WTC11 (cell line): ENCODE measurements around the gene ANKRD11. TPM values are rescaled to one million over a fixed set of nuclear protein-coding genes. Genes with fewer than 3 reads are reported as not detected.

ENCODE experiments used
- ATAC-seq: fragments of 200-7000 bp; cut with Tn5 transposase; 2 replicates; pipeline ENCODE4 v1.10.0; 2021; ENCODE audit warnings: mild to moderate bottlenecking, moderate library complexity
- CTCF ChIA-PET: fragments of 300-600 bp; sonication (Branson Sonifier 250); formaldehyde crosslinking; loops from one replicate; lab custom pipeline; 2021; ENCODE audit warnings: antibody characterized with exemption; lab: Charles Lee
- POLR2A ChIA-PET: fragments of 350-600 bp; sonication (Branson Sonifier 250); formaldehyde crosslinking; loops from one replicate; lab custom pipeline; 2021; ENCODE audit warnings: antibody characterized with exemption; lab: Charles Lee
- DNase-seq: peaks from one replicate; pipeline ENCODE4 v3.0.0; 2021; ENCODE audit warnings: low spot score
- H3K27ac Mint-ChIP-seq: 2 replicates; pipeline ENCODE4 v1.8.0; 2021; ENCODE audit warnings: mixed read lengths
- H3K27me3 Mint-ChIP-seq: 2 replicates; pipeline ENCODE4 v1.8.0; 2021; ENCODE audit warnings: low read depth, mild to moderate bottlenecking, moderate library complexity, mixed read lengths
- H3K36me3 Mint-ChIP-seq: 2 replicates; pipeline ENCODE4 v1.8.0; 2021; ENCODE audit warnings: mixed read lengths
- H3K4me1 Mint-ChIP-seq: 2 replicates; pipeline ENCODE4 v1.8.0; 2022; ENCODE audit warnings: mixed read lengths
- H3K4me3 Mint-ChIP-seq: 2 replicates; pipeline ENCODE4 v1.8.0; 2021; ENCODE audit warnings: mild to moderate bottlenecking, moderate library complexity, mixed read lengths
- H3K9me3 Mint-ChIP-seq: 2 replicates; pipeline ENCODE4 v1.8.0; 2021; ENCODE audit warnings: mixed read lengths
- ATF1 ChIP-seq: sonication (generic); formaldehyde crosslinking; IDR thresholded peaks from 2 replicates; pipeline ENCODE4 v1.8.1; 2023; ENCODE audit warnings: mild to moderate bottlenecking, moderate library complexity, missing genetic modification reagents
- CREM ChIP-seq: sonication (generic); formaldehyde crosslinking; IDR thresholded peaks from 2 replicates; pipeline ENCODE4 v1.8.1; 2022; ENCODE audit warnings: mild to moderate bottlenecking, missing genetic modification reagents, moderate library complexity
- ERG ChIP-seq: fragments of 250-450 bp; sonication (Bioruptor Pico); IDR thresholded peaks from 2 replicates; pipeline ENCODE4 v1.8.0; 2021; ENCODE audit warnings: mild to moderate bottlenecking
- FOXP4 ChIP-seq: sonication (generic); formaldehyde crosslinking; IDR thresholded peaks from 2 replicates; pipeline ENCODE4 v1.8.0; 2022; ENCODE audit warnings: mild to moderate bottlenecking, missing genetic modification reagents
- HMGA2 ChIP-seq: fragments of 250-450 bp; sonication (Bioruptor Pico); IDR thresholded peaks from 2 replicates; pipeline ENCODE4 v1.4.0; 2021; ENCODE audit warnings: mild to moderate bottlenecking, moderate library complexity
- MLX ChIP-seq: sonication (generic); formaldehyde crosslinking; IDR thresholded peaks from 2 replicates; pipeline ENCODE4 v1.8.1; 2023; ENCODE audit warnings: mild to moderate bottlenecking, missing genetic modification reagents, moderate library complexity
- NR1H2 ChIP-seq: sonication (generic); formaldehyde crosslinking; IDR thresholded peaks from 2 replicates; pipeline ENCODE4 v1.9.0; 2021; ENCODE audit warnings: mild to moderate bottlenecking, moderate library complexity, missing genetic modification reagents
- PRDM15 ChIP-seq: sonication (generic); formaldehyde crosslinking; IDR thresholded peaks from 2 replicates; pipeline ENCODE4 v1.8.0; 2022; ENCODE audit warnings: missing genetic modification reagents
- TEAD1 ChIP-seq: sonication (generic); formaldehyde crosslinking; IDR thresholded peaks from 2 replicates; pipeline ENCODE4 v1.8.0; 2022; ENCODE audit warnings: mild to moderate bottlenecking, missing genetic modification reagents
- ZNF423 ChIP-seq: fragments of 250-450 bp; sonication (Bioruptor Pico); IDR thresholded peaks from 2 replicates; pipeline ENCODE4 v2.1.2; 2022; ENCODE audit warnings: mild to moderate bottlenecking, moderate library complexity
- ZNF425 ChIP-seq: fragments of 250-450 bp; sonication (Bioruptor Pico); conservative IDR thresholded peaks from 2 replicates; pipeline ENCODE4 v1.9.0; 2021; ENCODE audit warnings: mild to moderate bottlenecking
- total RNA-seq: library from RNA; stranded (reverse); gene quantifications from 3 replicates; pipeline ENCODE4 v1.2.3, GENCODE V29; 2021
- TF ChIP-seq, protein P1 (sequence below): sonication (generic); formaldehyde crosslinking; IDR thresholded peaks from 2 replicates; pipeline ENCODE4 v1.8.1; 2022; ENCODE audit warnings: mild to moderate bottlenecking, moderate library complexity, missing genetic modification reagents
- TF ChIP-seq, protein P2 (sequence below): sonication (generic); formaldehyde crosslinking; IDR thresholded peaks from 2 replicates; pipeline ENCODE4 v1.8.1; 2022; ENCODE audit warnings: low read depth, missing genetic modification reagents, borderline replicate concordance

Gene ANKRD11
- total RNA-seq, 1 experiment from 2014 or later, result 184 TPM

- TF ChIP-seq ATF1 (CRISPR knock-in tag) (no peak), CREM (CRISPR knock-in tag) (no peak), ZNF423 (CRISPR knock-in tag) (no peak), FOXP4 (CRISPR knock-in tag) (no peak), ZNF425 (CRISPR knock-in tag) (no peak), TEAD1 (CRISPR knock-in tag) (no peak), MLX (CRISPR knock-in tag) (no peak), NR1H2 (CRISPR knock-in tag) (no peak), ERG (no peak), HMGA2 (CRISPR knock-in tag) (no peak)
- TF ChIP-seq, protein P1, sequence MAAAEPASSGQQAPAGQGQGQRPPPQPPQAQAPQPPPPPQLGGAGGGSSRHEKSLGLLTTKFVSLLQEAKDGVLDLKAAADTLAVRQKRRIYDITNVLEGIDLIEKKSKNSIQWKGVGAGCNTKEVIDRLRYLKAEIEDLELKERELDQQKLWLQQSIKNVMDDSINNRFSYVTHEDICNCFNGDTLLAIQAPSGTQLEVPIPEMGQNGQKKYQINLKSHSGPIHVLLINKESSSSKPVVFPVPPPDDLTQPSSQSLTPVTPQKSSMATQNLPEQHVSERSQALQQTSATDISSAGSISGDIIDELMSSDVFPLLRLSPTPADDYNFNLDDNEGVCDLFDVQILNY (CRISPR knock-in tag), result no peak
- DNase-seq (no peak), ATAC-seq (no peak)
- Mint-ChIP-seq H3K4me3 (no peak overlapping the region), H3K4me1 (peaks cover 78% of the 10 kb centered on the region), H3K36me3 (no peaks in the 10 kb centered on the region), H3K9me3 (no peaks in the 10 kb centered on the region), H3K27ac (peak overlapping the region; percentile 96), H3K27me3 (no peaks in the 10 kb centered on the region)
- ChIA-PET CTCF (interaction anchor here (0.9 to 1.1 kb wide), 3 partner anchors 10 to 87 kb away, joined by 3 to 5 read pairs (median 4); no protein-coding TSS in a partner anchor), POLR2A (interaction anchor here (0.5 to 1.1 kb wide), 4 partner anchors 9 to 1105 kb away, joined by 3 to 6 read pairs (median 3); no protein-coding TSS in a partner anchor)
Observed at GRCh38 chr16:89378947-89379771, 111.2 kb downstream of the ANKRD11 start.

DNA sequence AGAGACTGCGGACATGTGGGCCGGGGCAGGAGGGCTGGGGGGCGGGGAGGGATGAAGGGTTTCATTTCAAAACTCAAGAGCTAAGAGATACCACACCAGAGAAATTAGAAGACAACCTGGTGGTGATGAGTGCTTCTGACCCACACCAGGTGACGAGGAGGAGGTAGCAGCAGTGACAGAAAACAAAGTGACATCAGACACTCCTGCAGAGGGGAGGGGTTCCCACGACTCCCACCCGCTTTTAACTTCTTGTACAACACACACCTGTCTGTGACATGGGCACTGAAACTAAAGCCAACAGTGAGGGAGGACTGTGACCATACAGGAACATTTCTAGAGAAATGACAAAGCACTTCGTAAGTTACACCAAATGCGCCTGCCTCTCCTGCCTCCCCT is 112.9 kb downstream of the ANKRD11 start:
- TF ChIP-seq PRDM15, result no peak
- TF ChIP-seq, protein P2, sequence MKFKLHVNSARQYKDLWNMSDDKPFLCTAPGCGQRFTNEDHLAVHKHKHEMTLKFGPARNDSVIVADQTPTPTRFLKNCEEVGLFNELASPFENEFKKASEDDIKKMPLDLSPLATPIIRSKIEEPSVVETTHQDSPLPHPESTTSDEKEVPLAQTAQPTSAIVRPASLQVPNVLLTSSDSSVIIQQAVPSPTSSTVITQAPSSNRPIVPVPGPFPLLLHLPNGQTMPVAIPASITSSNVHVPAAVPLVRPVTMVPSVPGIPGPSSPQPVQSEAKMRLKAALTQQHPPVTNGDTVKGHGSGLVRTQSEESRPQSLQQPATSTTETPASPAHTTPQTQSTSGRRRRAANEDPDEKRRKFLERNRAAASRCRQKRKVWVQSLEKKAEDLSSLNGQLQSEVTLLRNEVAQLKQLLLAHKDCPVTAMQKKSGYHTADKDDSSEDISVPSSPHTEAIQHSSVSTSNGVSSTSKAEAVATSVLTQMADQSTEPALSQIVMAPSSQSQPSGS (CRISPR knock-in tag), result no peak
- TF ChIP-seq, all 79 proteins: peak for 0
- Mint-ChIP-seq H3K27me3 (no peaks in the 10 kb centered on the region), H3K27ac (no peak overlapping the region), H3K9me3 (no peaks in the 10 kb centered on the region), H3K4me3 (no peak overlapping the region), H3K4me1 (peaks cover 72% of the 10 kb centered on the region), H3K36me3 (no peaks in the 10 kb centered on the region)
- POLR2A ChIA-PET, result no interaction called here
- no peak for DNase-seq
- CTCF ChIA-PET, result no interaction called here
- no peak for ATAC-seq
